HepG2 (cell line): ENCODE measurements around the gene NAE1. TPM values are rescaled to one million over a fixed set of nuclear protein-coding genes. Genes with fewer than 3 reads are reported as not detected.

ENCODE experiments used
- ATAC-seq: fragments of 200-7000 bp; cut with Tn5 transposase; 3 replicates; pipeline ENCODE4 v1.9.1; 2020; ENCODE audit warnings: mild to moderate bottlenecking, moderate library complexity
- BruUV-seq: library from RNA; stranded (reverse); fragments of 400-500 nt; replicated peaks from 2 replicates; lab custom pipeline; 2021; lab: Mats Ljungman, UMichigan
- CTCF ChIA-PET: fragments of 300-600 bp; formaldehyde crosslinking; extraction: SDS; loops from one replicate; lab custom pipeline; 2021; ENCODE audit warnings: low total read pairs, inconsistent platforms, low intra/inter-chr PET ratio; lab: Yijun Ruan, JAX
- POLR2A ChIA-PET: fragments of 350-600 bp; sonication (Branson Sonifier 250); formaldehyde crosslinking; loops from one replicate; lab custom pipeline; 2020; ENCODE audit warnings: antibody characterized with exemption, inconsistent platforms; lab: Yijun Ruan, JAX
- DNase-seq: peaks from one replicate; pipeline ENCODE4 v3.0.0-alpha.2; 2015; ENCODE audit warnings: low spot score
- FAIRE-seq: peaks from 3 replicates; lab custom pipeline; 2011; peaks lifted over from hg19 to GRCh38; lab: Jason Lieb, UNC
- H2AFZ ChIP-seq: one replicate; pipeline ENCODE4 v1.6.1; 2011; ENCODE audit warnings: low read length, inconsistent platforms
- H3K27ac ChIP-seq: fragments of 300-600 bp; 3 replicates; pipeline ENCODE4 v1.8.0; 2011; ENCODE audit warnings: mixed run types, mild to moderate bottlenecking, mixed read lengths, low read length, inconsistent platforms; ENCODE audit not compliant: insufficient read depth; ENCODE audit errors: extremely low read length
- H3K27me3 ChIP-seq, 2 experiments: fragments of 200-600 bp in 1 of 2; 2 replicates in 1 of 2; 3 replicates in 1 of 2; pipeline versions ENCODE4 v1.6.0 to v1.8.0; 2011; ENCODE audit warnings: low read length in 2 of 2, mild to moderate bottlenecking in 2 of 2, moderate library complexity in 2 of 2, inconsistent platforms in 1 of 2; ENCODE audit not compliant: insufficient read depth in 2 of 2, control insufficient read depth in 1 of 2
- H3K36me3 ChIP-seq, 2 experiments: fragments of 200-600 bp in 1 of 2; replicated peaks in 1 of 2; 2 replicates in 1 of 2; 3 replicates in 1 of 2; pipeline versions ENCODE4 v1.5.1 to v1.8.0; 2011; ENCODE audit warnings: low read length in 2 of 2, inconsistent platforms in 1 of 2; ENCODE audit not compliant: insufficient read depth in 2 of 2, control insufficient read depth in 1 of 2
- H3K4me1 ChIP-seq: 2 replicates; pipeline ENCODE4 v1.5.1; 2012; ENCODE audit warnings: low read length, inconsistent platforms; ENCODE audit not compliant: insufficient read depth
- H3K4me2 ChIP-seq: 2 replicates; pipeline ENCODE4 v1.6.0; 2011; ENCODE audit warnings: low read depth, low read length, inconsistent platforms
- H3K4me3 ChIP-seq, 3 experiments: fragments of 200-600 bp in 1 of 3; sonication (generic), shearing (Covaris generic) in 1 of 3; replicated peaks in 1 of 3; 2 replicates each; pipeline ENCODE4 v1.5.1; 2011 to 2016; ENCODE audit warnings: low read length in 3 of 3, inconsistent platforms in 2 of 3, low read depth in 2 of 3, mild to moderate bottlenecking in 2 of 3, control low read depth in 1 of 3, mixed read lengths in 1 of 3; ENCODE audit not compliant: insufficient read depth in 1 of 3
- H3K79me2 ChIP-seq: one replicate; pipeline ENCODE4 v1.6.1; 2011; ENCODE audit warnings: low read length, inconsistent platforms; ENCODE audit not compliant: insufficient read depth
- H3K9ac ChIP-seq: 2 replicates; pipeline ENCODE4 v1.6.0; 2011; ENCODE audit warnings: mild to moderate bottlenecking, low read depth, low read length, inconsistent platforms; ENCODE audit not compliant: insufficient read depth
- H3K9me3 ChIP-seq: 2 replicates; pipeline ENCODE4 v1.5.1; 2012; ENCODE audit warnings: mild to moderate bottlenecking, low read length
- H4K20me1 ChIP-seq: 2 replicates; pipeline ENCODE4 v1.6.0; 2011; ENCODE audit warnings: inconsistent platforms, mild to moderate bottlenecking, low read length, moderate library complexity; ENCODE audit not compliant: insufficient read depth
- CBX1 ChIP-seq: IDR thresholded peaks from one replicate; pipeline ENCODE4 v1.6.1; 2016; ENCODE audit warnings: antibody characterized with exemption, low read depth
- HNRNPK ChIP-seq: fragments of 200-400 bp; formaldehyde crosslinking; IDR thresholded peaks from 2 replicates; pipeline ENCODE4 v1.6.1; 2018; ENCODE audit warnings: low read length, low read depth, moderate library complexity, mild to moderate bottlenecking; ENCODE audit not compliant: poor library complexity, severe bottlenecking
- NR1H2 ChIP-seq: sonication (generic); formaldehyde crosslinking; IDR thresholded peaks from 2 replicates; pipeline ENCODE4 v1.8.1; 2022; ENCODE audit warnings: low read depth, missing genetic modification reagents, borderline replicate concordance
- TBP ChIP-seq: sonication (generic); formaldehyde crosslinking; IDR thresholded peaks from 2 replicates; pipeline ENCODE4 v1.5.0; 2020; ENCODE audit warnings: missing genetic modification reagents
- ZNF629 ChIP-seq: sonication (generic); formaldehyde crosslinking; conservative IDR thresholded peaks from 2 replicates; pipeline ENCODE4 v1.5.0; 2020; ENCODE audit warnings: missing genetic modification reagents
- ZNF720 ChIP-seq: sonication (generic); formaldehyde crosslinking; IDR thresholded peaks from 2 replicates; pipeline ENCODE4 v1.4.0; 2020; ENCODE audit warnings: missing genetic modification reagents
- WGBS: methylation state at CpG from one replicate; pipeline ENCODE4 v1.1.6; 2017; ENCODE audit warnings: low lambda C conversion rate; 5-methylcytosine and 5-hydroxymethylcytosine counted together
- in situ Hi-C: cut with HindIII; loops from 2 replicates; pipeline ENCODE4 v1.10.0; 2017; ENCODE audit warnings: low pct_unique_long_range_greater_than_20kb; ENCODE audit not compliant: extremely low pct_ligation_motif_present
- intact Hi-C: fragments of 100-400 bp; cut with micrococcal nuclease; formaldehyde crosslinking; loops from one replicate; pipeline ENCODE4 v1.10.0; 2022; ENCODE audit not compliant: unreplicated experiment
- polyA plus RNA-seq, 8 experiments: library from polyadenylated mRNA; depleted of rRNA in 3 of 8; stranded (reverse) in 7 of 8; unstranded in 1 of 8; fragments of >200 nt; fragmentation: Illumina TruSeq in 4 of 8; extraction: Trizol in 4 of 8; gene quantifications; 2 replicates each; pipeline versions ENCODE4 v1.2.1 to v1.2.3, GENCODE V29; 2011 to 2016; ENCODE audit warnings: low read depth in 4 of 8, missing spikeins in 1 of 8, mixed read lengths in 1 of 8; ENCODE audit not compliant: insufficient read depth in 1 of 8
- total RNA-seq, 5 experiments: library from RNA; depleted of rRNA; stranded (reverse); fragments of >200 nt; fragmentation: Illumina TruSeq; extraction: Trizol; gene quantifications; 2 replicates each; pipeline ENCODE4 v1.2.3, GENCODE V29; 2016; ENCODE audit warnings: low read depth in 1 of 5

Gene NAE1
- total and polyA plus RNA-seq, 2 of the 13 experiments (the other 11 are each of a cell fraction or from before 2014, with no cell fraction given), result 95.7 to 206 TPM

DNA sequence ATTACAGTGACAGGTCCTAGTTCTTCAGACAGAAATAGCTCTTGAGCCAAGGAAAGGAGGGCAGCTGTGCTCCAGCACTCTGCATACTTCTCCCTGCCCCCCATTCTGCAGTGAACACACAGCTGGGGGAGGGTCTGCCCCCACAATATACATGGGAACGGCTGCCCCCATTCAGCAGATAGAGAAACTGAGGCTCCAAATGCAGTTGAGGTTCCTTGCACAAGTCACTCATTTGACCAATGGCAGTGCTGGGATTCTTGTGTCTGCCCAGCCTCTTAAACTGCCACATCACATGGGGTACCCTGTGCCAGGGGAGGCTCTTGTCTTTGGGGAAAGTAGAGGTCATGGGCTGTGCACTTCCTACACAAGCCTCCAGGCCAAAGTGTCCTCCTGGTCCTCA, 38.6 kb upstream of the NAE1 start:
- Histone ChIP-seq H3K27ac (no peak overlapping the region), H3K9me3 (no peaks in the 10 kb centered on the region), H3K4me1 (peaks cover 17% of the 10 kb centered on the region)
- DNase-seq (no peak), ATAC-seq (no peak)
- 17% methylated on average over 1 of the region's 1 CpG for WGBS
- no TSS peak for BruUV-seq
- intact Hi-C loops, result loop anchor here (2.0 kb wide), 1 partner anchor 39 kb away; the partner anchor contains the start of gene NAE1
- peak; percentile 78 for TF ChIP-seq ZNF629 (CRISPR knock-in tag)
- no peak for TF ChIP-seq TBP
- TF ChIP-seq, all 625 proteins: peak for 1
- H4K20me1 ChIP-seq, result no peaks in the 10 kb centered on the region
- H3K27me3 ChIP-seq, result peaks cover 0 to 8% of the 10 kb centered on the region in 2 experiments; a peak in 2 of 5 replicates
- no peak overlapping the region for H2AFZ ChIP-seq
- in situ Hi-C loops, result loop anchor here (5.0 to 25.0 kb wide), 2 partner anchors 262 to 457 kb away; no protein-coding TSS in a partner anchor
- H3K4me3 ChIP-seq, result no peak overlapping the region
- no peak overlapping the region for H3K4me2 ChIP-seq
- ChIA-PET CTCF (no interaction called here), POLR2A (no interaction called here)
- no peak for FAIRE-seq
- H3K79me2 ChIP-seq, result no peaks in the 10 kb centered on the region
- no peaks in the 10 kb centered on the region for H3K36me3 ChIP-seq
- H3K9ac ChIP-seq, result no peak overlapping the region

GRCh38 chr16:66863707-66864106, 32.9 kb upstream of the NAE1 start:
- Histone ChIP-seq H3K79me2 (no peaks in the 10 kb centered on the region), H4K20me1 (no peaks in the 10 kb centered on the region), H3K4me1 (no peaks in the 10 kb centered on the region; the same call in 1 of the 2 replicates), H3K4me2 (no peak overlapping the region), H3K36me3 (no peaks in the 10 kb centered on the region), H3K4me3 (no peak overlapping the region), H3K9me3 (no peaks in the 10 kb centered on the region), H3K9ac (no peak overlapping the region), H2AFZ (no peak overlapping the region), H3K27me3 (no peaks in the 10 kb centered on the region; a peak in 1 of 5 replicates), H3K27ac (no peak overlapping the region)
- no peak for TF ChIP-seq NR1H2 (CRISPR knock-in tag)
- peak; percentile 91 for TF ChIP-seq HNRNPK
- TF ChIP-seq ZNF720 (CRISPR knock-in tag), result no peak
- no peak for TF ChIP-seq CBX1
- no peak for DNase-seq
- no peak for ATAC-seq
- ChIA-PET POLR2A (interaction anchor here (0.6 kb wide), 1 partner anchor 158 kb away, joined by 4 read pairs; no protein-coding TSS in a partner anchor), CTCF (interaction anchor here (1.4 kb wide), 1 partner anchor 33 kb away, joined by 3 read pairs; the partner anchor contains the start of gene NAE1)
- FAIRE-seq, result no peak
- BruUV-seq, result no TSS peak
- in situ Hi-C loops, result loop anchor here (25.0 kb wide), 1 partner anchor 451 kb away; no protein-coding TSS in a partner anchor
- intact Hi-C loops, result no loop called here
